GM12874 (cell line): ENCODE results near the gene POMT1.

ENCODE experiments used
- CTCF ChIP-seq: IDR thresholded peaks from 2 replicates; pipeline ENCODE4 v1.5.1; 2011; ENCODE audit warnings: low read depth, mild to moderate bottlenecking, control low read depth, low read length, moderate library complexity; ENCODE audit not compliant: insufficient read depth

The POMT1 gene

GRCh38 chr9:131545003-131545785, 42.5 kb downstream of the POMT1 start, which contains the start of gene PRRT1B:
Gene PRRT1B (plus strand): TSS chr9:131545523. CDS start chr9:131545616, 93 bp downstream.
- no peak for TF ChIP-seq CTCF

DNA sequence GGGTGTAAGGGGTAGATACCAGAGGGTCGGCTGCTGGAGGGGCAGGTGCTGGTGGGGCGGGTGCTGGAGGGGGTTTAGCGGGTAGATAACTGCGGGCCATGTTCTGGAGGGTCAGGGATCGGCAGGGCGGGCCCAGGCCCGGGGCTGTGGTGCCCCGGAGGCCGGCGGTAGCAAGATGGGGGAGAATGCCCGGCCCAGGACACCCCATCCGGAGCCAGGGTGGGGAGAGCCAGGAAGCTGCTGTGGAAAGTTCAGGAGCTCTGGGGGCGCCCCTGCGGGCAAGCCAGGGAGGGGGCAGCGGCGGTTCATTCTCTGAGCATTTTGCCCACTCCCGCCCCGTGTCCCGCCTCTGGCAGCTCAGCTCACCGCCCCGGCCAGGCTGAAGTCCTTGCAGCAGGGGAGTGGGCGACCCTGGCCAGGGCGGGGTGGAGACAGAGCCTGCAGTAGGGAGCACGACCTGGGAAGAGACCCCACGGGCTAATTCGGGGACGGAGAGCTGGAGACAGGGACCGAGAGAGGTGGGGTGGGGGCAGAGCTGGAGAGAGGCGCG, 43.1 kb downstream of the POMT1 start:
- TF ChIP-seq CTCF: no peak

- TF ChIP-seq CTCF: no peak
These were observed 43.8 kb downstream of the POMT1 start for GRCh38 chr9:131546336-131547084.

DNA sequence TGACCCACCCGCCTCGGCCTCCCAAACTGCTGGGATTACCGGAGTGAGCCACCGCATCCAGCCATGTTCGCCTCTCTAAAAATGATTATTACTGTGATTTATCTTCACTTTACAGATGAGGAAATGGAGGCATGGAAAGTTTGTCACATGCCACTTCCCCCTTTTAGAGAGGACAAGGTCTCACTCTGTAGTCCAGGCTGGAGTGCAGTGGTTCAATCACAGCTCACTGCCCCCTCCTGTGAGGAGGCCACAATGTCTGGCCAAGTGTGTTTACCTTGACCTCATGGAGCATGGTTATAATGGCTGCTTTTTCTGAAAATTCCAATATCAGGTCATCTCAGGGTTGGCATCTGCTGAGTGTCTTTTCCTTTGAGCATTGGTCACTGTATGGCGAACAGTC, 49.3 kb downstream of the POMT1 start:
- no peak for TF ChIP-seq CTCF

GRCh38 chr9:131554087-131554842, 51.5 kb downstream of the POMT1 start:
- no peak for TF ChIP-seq CTCF

GRCh38 chr9:131554843-131555351, 52.2 kb downstream of the POMT1 start:
- TF ChIP-seq CTCF: no peak
